Embryonic facial prominence (tissue), 1 donor: Measurements from ENCODE around the gene OGFOD3.
"Not testable (repeated sequence)": the region's sequence is repeated elsewhere in the genome, so short reads cannot be mapped to it uniquely, and the experiment has no call there.

Experiments
- DNase-seq: peaks from one replicate; pipeline ENCODE4 v3.0.0-alpha.2; 2016; ENCODE audit errors: extremely low spot score

The OGFOD3 gene

DNA sequence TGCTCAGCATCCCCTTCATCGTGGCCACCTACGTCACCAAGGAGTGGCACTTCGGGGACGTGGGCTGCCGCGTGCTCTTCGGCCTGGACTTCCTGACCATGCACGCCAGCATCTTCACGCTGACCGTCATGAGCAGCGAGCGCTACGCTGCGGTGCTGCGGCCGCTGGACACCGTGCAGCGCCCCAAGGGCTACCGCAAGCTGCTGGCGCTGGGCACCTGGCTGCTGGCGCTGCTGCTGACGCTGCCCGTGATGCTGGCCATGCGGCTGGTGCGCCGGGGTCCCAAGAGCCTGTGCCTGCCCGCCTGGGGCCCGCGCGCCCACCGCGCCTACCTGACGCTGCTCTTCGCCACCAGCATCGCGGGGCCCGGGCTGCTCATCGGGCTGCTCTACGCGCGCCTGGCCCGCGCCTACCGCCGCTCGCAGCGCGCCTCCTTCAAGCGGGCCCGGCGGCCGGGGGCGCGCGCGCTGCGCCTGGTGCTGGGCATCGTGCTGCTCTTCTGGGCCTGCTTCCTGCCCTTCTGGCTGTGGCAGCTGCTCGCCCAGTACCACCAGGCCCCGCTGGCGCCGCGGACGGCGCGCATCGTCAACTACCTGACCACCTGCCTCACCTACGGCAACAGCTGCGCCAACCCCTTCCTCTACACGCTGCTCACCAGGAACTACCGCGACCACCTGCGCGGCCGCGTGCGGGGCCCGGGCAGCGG, 43.6 kb downstream of the OGFOD3 start:
- no peak for DNase-seq

- DNase-seq: no peak
These were observed 44.4 kb downstream of the OGFOD3 start for GRCh38 chr17:82373731-82374625.

DNA sequence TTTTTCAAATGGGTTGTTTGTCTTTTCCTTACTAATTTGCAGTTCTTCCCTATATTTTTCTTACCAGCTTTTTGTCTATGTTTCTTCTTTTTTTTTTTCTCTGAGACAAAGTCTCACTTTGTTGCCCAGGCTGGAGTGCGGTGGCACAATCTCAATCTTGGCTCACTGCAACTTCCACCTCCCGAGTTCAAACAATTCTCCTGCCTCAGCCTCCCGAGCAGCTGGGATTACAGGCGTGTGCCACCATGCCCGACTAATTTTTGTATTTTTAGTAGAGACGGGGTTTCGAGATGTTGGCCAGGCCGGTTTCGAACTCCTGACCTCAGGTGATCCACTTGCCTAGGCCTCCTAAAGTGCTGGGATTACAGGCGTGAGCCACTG, 45.3 kb downstream of the OGFOD3 start:
- DNase-seq: not testable (repeated sequence)

GRCh38 chr17:82372249-82373071, 45.9 kb downstream of the OGFOD3 start:
- no peak for DNase-seq

DNA sequence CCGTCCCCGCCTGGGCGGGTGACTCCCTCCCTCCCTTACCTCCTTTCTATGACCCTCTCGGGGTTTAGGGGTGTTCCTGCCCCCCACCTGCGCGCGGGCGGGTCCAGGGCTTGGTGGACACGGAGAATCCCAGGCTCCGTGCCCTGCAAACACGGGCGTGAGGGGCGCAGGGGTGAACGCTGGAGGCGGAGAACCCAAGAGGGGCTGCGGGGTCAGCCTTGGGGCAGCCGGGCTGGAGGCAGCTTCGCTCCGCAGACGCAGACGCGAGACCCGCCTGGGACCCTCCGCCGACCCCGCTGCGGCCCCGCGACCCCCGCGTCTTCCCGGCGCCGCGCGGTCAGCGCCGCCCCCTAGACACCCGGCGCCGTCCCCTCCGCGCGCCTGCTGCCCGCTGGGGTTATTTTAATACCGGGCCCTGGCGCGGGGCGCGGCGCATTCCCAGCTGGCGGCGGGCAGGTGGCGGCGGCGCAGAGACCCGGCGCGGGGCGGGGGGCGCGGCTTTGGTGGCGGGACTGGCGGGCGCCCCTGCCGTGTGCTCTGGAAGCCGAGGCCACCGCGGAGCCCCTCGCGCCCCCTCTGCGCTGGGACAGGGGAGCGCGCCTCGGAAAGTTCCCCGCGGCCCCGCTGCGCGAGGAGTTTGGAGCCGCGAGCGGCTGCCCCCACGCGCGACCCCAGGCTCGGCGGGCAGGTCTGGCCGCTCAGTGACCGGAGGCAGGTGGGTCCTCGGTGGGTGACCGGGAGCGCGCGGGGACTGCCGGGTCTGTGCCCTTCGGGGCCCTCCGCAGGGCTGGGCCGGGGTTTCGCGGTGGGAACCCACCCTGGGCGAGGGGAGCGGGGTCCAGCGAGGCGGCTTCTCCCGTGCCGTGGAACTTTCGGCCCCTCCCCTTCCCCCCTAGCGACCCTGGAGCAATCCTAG, 46.8 kb downstream of the OGFOD3 start, which contains the start of gene UTS2R:
UTS2R (plus strand) TSS at position 433 of the 916 bp plus-strand sequence. CDS start 2,560 bp downstream, outside the sequence.
- DNase-seq: no peak

GRCh38 chr17:82370471-82371332, 47.7 kb downstream of the OGFOD3 start:
- no peak for DNase-seq

DNA sequence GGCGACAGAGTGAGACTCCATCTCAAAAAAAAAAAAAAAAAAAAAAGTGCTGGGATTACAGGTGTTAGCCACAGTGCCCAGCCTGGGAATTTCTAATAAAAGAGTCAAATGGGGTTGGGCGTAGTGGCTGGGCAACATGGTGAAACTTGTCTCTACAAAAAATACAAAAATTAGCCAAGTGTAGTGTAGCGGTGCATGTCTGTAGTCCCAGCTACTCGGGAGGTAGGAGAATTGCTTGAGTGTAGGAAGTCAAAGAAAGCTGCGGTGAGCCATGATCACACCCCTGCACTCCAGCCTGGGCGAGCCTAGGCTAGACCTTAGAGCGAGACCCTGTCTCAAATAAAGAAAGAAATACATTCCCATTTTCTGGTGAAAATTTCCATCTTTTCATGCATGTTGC, 49.2 kb downstream of the OGFOD3 start:
- DNase-seq: no peak

DNA sequence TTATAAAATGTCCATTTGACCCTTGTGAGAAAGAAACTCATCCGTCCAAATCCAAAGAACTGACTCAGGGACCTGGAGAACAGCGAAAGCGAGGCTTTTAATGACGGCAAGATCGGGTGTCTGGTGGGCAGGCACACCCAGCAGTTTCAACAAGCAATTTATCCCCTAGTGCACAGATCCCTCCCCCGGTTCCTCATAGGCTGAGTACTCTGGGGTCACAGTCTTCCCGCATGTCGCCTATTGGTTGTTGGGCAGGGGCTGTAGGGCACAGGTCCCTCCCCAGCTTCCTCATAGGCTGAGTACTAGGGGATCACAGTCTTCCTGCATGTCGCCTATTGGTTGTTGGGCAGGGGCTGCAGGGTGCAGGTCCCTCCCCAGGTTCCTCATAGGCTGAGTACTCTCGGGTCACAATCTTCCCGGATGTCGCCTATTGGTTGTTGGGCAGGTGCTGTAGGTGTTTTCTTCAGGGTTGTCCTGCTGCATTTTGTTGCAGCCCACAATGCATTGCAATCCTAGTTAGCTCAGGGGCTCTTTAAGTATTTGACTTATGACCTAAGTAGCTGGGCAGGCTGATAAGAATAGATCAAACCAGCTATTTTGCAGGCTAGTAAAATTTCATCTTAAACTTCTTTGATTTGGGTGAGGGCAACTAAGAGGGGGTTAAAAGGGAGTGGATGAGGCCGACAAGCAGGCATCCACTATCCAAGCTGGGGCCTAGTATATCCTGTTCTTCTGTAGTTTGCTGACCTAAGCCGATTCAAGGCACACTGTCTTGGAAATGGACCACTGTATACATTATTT, 50.5 kb downstream of the OGFOD3 start:
- DNase-seq: no peak

DNA sequence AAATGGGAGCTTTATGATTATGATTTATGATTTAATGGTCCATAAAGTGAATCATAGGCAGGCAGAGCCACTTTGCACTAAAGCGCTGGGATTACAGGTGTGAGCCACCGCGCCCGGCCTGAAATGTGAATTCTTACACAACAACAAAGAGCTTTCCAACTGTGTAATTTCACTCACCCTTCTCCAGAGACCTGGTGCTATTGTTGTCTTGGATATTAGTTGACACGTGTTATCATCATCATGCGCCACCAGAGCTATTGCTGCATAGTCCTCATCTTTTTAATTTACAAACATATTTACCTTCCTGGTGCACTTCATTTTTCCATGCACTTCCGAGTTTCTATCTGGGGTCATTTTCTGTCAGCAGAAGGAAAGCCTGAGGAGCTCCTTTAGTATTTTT, 51.6 kb downstream of the OGFOD3 start:
- DNase-seq: no peak

GRCh38 chr17:82365606-82366295, 52.6 kb downstream of the OGFOD3 start:
- no peak for DNase-seq

DNA sequence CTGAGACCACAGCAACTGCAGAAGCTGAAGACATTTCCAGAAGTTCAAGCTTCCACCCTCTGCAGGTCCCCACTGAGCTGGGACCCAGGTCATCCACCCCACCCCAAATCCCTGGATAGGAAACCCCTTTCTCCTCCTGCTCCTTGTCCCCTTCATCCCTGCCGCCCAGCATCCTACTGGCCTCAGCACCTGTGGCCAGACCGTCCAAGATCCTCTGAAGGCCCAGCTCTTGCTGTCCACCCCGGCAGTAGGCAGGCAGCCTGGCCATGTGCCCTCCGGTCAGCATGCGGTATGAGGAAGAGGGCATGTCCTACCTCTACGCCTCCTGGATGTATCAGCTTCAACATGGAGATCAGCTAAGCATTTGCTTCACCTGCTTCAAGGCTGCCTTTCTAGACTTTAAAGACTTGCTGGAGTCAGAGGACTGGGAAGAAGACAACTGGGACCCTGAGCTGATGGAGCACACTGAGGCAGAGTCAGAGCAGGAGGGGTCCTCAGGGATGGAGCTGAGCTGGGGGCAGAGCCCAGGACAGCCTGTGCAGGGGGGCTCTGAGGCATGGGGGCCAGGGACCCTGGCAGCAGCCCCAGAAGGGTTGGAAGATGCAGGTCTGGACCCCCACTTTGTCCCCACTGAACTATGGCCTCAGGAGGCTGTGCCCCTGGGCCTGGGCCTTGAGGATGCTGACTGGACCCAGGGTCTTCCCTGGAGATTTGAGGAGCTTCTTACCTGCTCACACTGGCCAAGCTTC, 56.3 kb downstream of the OGFOD3 start:
- no peak for DNase-seq

DNA sequence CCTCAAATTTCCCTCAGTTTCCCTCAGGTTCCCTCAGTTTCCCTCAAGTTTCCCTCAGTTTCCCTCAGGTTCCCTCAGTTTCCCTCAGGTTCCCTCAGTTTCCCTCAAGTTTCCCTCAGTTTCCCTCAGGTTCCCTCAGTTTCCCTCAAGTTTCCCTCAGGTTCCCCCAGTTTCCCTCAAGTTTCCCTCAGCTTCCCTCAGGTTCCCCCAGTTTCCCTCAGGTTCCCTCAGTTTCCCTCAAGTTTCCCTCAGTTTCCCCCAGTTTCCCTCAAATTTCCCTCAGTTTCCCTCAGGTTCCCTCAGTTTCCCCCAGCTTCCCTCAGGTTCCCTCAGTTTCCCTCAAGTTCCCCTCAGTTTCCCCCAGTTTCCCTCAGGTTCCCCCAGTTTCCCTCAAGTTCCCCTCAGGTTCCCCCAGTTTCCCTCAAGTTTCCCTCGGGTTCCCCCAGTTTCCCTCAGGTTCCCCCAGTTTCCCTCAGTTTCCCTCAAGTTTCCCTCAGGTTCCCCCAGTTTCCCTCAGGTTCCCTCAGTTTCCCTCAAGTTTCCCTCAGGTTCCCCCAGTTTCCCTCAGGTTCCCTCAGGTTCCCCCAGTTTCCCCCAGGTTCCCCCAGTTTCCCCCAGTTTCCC, 58.8 kb downstream of the OGFOD3 start:
- DNase-seq: not testable (repeated sequence)

DNA sequence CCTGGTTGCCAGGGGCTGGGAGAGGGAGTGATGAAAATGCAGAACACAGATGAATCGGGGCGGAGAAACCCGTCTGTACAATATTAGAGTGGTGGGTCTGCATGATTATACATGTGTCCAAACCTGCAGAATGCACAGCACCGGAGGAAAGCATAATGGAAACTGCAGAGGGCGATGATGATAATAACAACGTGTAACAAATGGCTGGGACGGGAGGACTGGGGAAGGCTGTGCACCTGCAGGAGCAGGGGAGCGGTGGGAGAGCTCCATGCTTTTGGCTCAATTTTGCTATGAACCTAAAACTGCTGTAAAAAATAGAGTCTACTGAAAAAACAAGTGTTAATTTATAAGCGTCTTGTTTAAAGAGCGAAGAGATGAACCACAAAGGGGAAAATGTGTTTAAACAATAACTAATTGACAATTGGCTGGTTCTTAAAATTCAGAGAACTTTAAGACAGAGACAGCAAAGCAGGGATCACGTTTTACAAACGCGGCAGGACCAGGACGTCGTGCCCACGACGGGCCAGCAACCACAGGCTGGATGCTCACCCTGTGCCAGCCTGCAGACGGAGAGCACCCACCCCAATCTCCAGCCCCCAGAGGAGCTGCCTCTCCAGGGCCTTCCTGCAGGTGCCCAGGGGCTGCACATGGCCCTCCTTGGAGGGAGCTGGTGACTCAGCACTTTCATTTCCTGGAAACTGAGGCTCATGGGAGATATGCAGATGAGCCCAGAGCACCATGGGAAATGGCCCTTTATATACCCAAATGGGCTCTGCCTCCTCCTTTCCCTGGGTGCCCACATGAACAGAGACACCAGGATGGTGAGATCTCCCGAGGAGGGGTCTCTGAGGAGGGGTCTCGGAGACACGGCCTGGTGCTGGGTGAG, 59.7 kb downstream of the OGFOD3 start, which contains the start of gene TEX19:
TEX19 (plus strand) TSS at position 783 of the 886 bp plus-strand sequence. CDS start 2,904 bp downstream, outside the sequence.
- no peak for DNase-seq

GRCh38 chr17:82357394-82357793, 61.0 kb downstream of the OGFOD3 start:
- DNase-seq: no peak

DNA sequence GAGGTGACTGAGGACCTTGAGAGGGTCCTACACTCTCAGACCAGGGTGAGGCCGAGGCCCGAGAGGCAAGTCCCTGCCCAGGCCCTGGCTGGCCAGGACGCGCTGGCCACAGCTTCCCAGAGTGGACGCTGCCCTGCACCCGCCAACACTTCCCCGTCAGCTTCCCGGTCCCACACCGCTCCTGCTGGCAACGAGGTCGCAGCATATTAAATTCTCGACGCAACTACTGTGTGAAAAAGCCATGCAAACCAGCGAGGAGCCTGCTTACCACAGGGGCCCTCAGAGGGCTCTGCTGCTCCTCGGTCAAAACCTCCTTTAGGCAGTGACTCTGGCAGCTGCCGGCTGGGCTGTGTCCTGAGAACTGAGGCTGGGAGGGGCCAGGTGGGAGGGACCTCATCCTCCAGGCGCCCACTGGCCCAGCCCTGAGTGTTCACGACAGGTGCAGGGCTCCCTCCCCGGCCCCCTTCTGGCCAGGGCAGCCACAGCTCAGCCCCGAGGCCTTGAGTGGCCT, 61.5 kb downstream of the OGFOD3 start:
- no peak for DNase-seq
